Astrocyte of the cerebellum (primary cell): Measurements from ENCODE around the gene LGALS16.
A peak's percentile ranks its signal among the peaks of the same experiment; 100 is the strongest.
"Not testable (repeated sequence)": the region's sequence is repeated elsewhere in the genome, so short reads cannot be mapped to it uniquely, and the experiment has no call there.

Experiments used
- DNase-seq: peaks from one replicate; pipeline ENCODE4 v3.0.0-alpha.2; 2011; ENCODE audit warnings: low read depth
- H3K4me3 ChIP-seq: 2 replicates; pipeline ENCODE4 v1.5.1; 2011; ENCODE audit warnings: mild to moderate bottlenecking, low read depth, low read length, moderate library complexity
- CTCF ChIP-seq: IDR thresholded peaks from 2 replicates; pipeline ENCODE4 v1.5.1; 2012; ENCODE audit warnings: low read length, low read depth, moderate library complexity, mild to moderate bottlenecking; ENCODE audit errors: missing control alignments
- in situ Hi-C: cut with HindIII; loops from 2 replicates; pipeline ENCODE4 v1.10.0; 2017; ENCODE audit warnings: low sequenced_read_pairs

Gene LGALS16

DNA sequence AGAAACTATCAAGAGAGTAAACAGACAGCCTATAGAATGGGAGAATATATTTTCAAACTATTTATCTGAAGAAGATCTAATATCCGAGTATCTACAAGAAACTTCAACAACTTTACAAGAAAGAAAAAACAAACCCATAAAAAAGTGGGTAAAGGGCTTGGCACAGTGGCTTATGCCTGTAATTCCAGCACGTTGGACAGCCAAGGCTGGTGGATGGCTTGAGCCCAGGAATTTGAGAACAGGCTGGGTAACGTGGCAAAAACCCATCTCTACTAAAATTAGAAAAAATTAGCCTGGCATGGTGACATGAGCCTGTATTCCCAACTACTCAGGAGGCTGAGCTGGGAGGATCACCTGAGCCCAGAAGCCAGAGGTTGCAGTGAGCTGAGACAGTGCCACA lies 7.8 kb upstream of the LGALS16 start:
- no peak for TF ChIP-seq CTCF
- H3K4me3 ChIP-seq: no peak overlapping the region
- DNase-seq: no peak
- in situ Hi-C loops: no loop called here

- in situ Hi-C loops: no loop called here
Measured at GRCh38 chr19:39659791-39660190, 4.1 kb downstream of the LGALS16 start.

GRCh38 chr19:39660661-39661060 lies 4.9 kb downstream of the LGALS16 start:
- no peak for TF ChIP-seq CTCF
- H3K4me3 ChIP-seq: no peak overlapping the region
- in situ Hi-C loops: no loop called here
- no peak for DNase-seq

More at GRCh38 chr19:39659791-39660190, 4.1 kb downstream of the LGALS16 start:
- TF ChIP-seq CTCF: no peak
- DNase-seq: no peak
- H3K4me3 ChIP-seq: no peak overlapping the region

DNA sequence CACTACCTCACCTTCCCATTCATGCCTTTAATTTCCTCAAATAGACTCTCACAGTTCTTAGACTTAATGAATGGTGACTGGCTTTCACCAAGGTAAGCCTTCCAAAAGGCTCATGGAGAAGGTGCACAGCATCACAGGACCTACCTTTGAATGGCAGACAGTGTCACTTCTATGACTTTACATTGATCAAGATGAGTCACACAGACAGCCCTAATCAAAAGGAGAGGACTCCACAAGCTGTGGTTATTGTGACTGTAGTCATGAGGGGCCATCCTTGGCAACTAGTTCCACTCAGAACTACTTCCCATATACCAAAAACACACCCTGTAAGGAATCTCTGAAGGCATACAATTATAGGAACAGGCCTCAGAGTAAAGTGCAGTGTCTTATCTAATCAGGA lies 5.9 kb downstream of the LGALS16 start:
- in situ Hi-C loops: no loop called here
- TF ChIP-seq CTCF: no peak
- no peak overlapping the region for H3K4me3 ChIP-seq
- DNase-seq: no peak

- H3K4me3 ChIP-seq, DNase-seq, in situ Hi-C loops: not testable (repeated sequence)
Measured at GRCh38 chr19:39669860-39670259, 14.1 kb downstream of the LGALS16 start.

DNA sequence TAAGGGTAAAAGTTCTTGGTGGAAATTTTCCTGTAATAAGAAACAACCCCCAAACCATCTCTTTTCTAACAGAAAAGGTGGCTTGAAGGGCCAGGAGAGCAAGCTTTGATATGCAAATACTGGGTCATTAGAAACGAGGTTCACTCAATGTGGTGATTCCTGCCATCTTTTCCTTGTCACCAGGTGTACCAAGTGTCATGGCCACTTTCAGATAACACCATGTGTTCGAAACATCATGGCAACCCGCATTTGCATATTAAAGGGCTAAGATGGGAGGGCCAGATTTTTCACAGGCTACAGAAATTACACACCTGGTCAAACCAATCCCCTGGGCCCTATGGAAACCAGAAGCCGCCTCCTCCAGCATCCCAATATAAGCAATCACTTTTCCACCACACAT lies 15.3 kb downstream of the LGALS16 start:
- in situ Hi-C loops: no loop called here
- no peak for DNase-seq
- no peak for TF ChIP-seq CTCF
- no peak overlapping the region for H3K4me3 ChIP-seq

DNA sequence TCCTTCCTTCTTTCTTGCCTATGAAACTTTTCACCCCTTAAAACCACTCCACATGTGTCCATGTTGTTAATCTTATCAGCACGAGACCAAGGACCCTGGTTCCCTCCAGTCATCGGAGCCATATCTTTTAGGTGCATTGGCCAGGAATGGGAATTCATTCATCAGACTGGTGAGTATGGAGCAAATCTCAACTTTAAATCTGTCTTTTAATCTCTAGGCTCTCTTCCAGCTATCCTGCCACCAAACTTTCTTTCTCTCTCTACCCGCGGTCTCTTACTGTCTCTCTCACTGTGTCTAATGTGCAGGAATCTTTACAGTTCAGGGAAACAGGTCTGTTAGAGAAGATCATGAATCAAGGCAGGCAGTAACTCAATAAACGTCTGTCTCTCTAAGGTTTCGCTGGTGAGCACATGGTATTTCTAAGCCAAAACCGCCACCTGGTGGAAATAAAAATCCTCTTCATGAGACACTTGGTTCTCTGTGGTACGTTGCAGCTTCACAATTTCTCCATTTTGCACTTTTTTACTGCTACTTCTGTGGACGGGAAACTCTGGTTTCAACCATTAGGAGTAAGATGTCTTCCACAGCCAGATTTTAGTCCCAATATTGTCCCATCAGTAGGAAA lies 16.1 kb downstream of the LGALS16 start:
- TF ChIP-seq CTCF: peak; percentile 41
- DNase-seq: peak; percentile 8
- no peak overlapping the region for H3K4me3 ChIP-seq
- in situ Hi-C loops: no loop called here
